Fibroblast of skin of left quadriceps (primary cell): Measurements from ENCODE around the gene CAMK2D.
A peak's percentile ranks its signal among the peaks of the same experiment; 100 is the strongest.

Source experiments
- DNase-seq, 2 experiments: peaks; one replicate each; pipeline ENCODE4 v3.0.0-alpha.2; 2013; ENCODE audit warnings: low read depth in 2 of 2

Gene CAMK2D

DNA sequence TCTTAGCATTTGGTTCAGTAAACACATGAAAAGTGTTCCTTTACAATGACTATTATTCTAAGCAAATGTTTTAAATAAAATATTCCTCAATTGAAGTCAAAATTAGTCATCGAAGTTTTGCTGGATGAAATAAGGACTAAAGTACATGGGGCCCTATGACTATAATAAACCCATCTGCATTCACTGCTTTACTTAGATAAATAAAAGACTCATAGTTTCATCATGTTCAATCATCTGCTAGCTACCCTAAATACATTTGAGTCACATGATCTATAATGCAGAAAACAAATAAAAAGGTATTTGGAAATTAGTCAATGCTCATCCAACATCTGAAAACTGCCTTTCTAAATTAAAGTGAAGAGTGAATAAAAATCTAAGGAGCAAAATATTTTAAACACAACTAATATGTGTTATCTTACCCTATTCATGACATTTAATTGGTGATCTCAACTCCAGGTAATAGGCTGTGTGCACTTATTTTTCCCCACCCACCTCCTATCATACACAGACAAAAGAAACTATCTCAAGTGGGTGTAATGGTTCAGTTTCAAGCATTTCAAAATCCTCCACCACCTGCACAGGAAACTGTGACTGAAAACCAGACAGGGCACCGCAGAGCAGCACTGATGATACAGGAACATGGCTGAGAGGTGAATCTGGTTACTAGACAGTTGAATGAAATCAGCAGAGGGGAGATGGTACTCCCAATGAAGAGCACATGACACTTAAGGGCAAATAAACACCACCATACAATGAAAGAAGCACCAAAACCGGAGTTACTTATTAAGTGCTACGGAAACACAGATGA, 78.6 kb downstream of the CAMK2D start:
- no peak for DNase-seq

DNA sequence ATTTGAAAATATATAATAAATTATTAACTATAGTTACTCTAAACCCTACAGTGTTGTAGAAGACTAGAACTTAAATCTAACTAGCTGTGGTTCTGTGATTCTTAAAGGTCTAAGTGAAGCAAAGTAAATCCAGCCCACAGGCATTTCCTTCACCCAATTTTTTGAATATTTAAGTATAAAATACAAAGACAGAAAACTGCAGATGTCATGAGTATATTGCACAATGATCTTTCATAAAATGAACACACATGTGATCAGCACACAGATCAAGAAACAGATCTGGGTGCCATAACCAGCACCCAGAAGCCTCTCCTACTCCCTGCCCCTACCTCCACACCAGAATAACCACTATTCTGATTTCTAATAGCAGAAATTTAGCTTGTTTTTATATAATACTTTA, 82.9 kb downstream of the CAMK2D start:
- DNase-seq = peak; percentile 61 to 64

DNA sequence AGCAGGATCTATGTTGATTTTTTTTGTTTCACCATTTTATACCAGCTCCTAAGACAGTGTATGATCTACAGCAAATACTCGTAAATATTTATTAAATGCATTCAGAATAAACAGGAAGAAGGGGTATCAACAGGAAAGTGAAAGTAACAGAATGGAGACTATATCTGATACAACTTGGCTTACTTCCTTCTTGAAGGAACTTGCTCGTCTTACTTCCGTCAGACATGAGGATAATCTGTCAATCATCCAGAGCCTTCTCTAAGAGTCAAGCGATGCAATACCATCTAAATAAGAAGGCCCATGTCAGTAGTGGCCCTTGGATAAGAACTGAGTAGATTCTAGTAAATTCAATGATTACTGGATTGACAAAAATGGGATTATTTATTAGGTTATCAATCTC, 84.2 kb downstream of the CAMK2D start:
- no peak for DNase-seq

DNA sequence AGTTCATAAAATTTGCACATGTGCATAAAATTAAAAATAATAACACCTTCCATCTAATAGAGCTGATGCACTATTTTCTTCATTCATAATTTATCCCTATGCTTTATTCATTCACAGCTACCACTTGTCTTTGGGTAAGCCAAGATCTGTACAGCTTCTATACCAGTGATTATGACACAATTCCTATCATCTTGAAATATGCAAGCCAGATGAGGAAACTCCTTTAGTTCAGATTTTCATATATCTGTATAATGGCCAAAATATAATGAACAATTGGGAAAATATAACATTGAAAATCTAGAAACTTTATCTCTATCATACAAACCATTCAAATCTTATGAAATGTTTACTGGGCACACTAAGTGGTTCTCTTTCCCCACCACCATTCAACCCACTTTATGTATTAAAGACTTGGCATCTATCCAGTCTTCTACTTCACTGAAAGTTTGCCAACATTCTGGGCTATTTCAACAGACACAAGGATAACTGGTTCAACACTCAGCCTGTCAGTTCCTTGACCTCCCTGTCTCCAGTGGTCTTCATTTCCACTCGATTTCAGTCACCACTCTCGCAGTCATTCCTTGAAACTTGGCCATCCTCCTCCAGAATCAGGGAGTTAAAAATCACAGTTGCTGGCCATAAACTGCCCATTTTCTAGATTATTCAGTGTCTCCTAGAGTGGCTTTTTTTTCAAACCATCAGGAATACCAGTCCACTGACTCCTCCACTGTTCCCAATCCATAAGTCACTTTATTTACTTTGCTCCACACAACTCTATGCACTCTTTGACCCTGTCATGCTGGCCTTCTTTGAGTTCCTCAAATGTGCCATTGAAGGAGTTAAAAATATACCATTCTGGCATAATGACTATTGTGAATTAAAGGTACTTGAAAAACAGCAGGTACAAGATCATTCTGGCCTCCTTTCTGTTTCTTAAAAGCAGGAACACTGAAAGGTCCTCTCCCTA, 85.5 kb downstream of the CAMK2D start:
- no peak for DNase-seq

DNA sequence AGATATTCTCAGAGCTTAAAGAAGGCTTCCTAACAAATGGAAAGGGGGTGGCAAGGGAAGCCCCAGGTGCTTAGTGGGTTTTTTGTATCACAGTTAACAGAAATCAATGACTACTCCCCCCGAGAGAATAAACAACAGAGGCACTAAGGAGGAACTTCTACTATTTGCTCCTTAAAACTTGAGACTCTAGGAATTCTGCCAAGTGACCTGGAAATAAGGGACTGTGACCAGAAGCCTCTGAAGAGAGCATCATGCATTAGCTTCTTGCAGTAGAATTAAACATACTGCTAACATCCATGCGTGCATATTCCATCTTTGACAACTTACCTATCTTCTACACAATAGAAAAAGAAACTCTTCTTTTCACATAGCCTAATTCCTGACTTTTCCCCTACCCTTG, 86.8 kb downstream of the CAMK2D start:
- no peak for DNase-seq

DNA sequence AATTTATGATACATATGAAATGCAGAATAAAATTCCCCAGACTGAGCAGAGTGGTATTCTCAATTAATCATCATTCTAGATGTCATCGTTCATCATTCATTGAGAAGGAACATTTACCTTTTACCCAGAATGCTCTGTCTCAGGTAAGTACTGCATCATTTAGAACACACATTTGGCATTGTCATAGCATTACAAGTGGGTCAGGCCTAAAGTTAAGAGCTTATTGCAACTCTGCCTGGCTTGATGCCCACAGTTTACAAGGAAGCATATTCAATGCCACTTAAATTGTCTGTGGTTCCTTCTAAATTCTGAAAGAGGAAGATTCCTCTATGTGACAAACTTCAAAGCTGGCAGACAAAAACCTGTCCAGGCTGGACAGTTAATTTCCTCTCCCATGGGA, 87.3 kb downstream of the CAMK2D start:
- no peak for DNase-seq

DNA sequence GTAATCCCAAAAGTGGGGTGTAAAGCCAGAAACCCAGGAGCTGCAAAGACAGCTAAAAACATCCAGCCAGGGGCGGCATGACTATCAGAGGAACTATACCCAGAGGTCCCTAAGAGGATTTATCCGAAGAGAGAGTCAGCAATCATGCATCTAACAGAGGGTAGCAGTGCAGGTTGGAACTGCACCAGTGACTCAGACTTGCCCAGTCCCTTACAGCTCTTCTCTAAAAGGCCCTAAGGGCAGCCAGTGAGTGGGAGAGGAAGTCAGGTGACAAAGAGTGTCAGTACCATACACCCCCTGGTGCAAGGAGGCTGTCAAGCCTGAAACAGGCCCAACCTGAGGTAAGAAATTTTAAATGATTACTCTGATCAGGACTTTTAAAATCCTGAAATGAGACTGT, 88.1 kb downstream of the CAMK2D start:
- no peak for DNase-seq

DNA sequence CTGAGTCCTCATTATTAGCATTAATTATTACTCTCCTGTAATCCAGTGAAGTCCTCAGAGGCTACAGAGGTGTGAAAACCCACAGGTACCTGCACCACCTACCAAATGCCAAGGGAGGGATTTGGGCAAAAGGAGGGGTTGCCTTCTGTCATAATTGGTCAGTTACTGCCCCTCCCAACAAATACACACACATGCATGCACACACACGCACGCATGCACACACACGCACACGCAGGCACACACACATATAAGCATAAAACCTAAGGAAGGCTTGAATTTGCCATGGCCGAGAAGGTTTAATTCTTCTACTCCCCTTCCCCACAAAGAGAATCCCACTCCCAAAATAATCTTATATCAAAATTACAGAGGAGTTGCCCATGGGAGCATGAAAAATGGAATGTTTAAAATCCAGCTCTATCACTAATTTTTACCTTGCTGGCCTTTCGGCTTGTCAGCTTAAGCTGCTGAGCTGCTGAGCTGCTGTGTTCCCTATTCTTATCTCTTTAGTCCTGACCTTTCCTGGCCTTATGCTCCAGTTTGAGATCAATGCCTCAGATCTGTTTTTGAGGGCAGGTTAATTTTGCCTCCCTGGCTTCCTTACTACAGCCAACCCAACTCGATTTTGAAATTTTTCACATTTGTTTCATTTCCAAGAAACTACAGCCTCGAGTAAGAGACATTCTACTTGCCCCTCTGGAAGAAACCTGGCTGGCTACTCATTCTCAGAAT, 95.0 kb downstream of the CAMK2D start:
- DNase-seq = no peak

DNA sequence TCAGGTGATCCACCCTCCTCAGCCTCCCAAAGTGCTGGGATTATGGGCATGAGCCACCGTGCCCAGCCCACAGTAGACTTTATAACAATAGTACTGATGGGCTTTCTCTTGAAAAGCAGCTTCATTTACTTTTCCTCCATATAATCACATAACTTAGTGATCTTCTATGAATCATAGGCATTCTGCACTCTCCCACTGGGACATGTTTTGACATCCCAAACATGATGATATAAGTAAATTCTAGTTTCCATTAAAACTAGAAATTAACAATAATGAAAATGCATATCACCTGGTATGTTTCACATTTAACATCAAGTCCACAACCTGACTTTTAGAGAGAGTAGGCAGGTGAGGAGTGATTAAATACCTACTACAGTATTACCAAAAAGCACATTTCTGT, 96.5 kb downstream of the CAMK2D start:
- DNase-seq = no peak

DNA sequence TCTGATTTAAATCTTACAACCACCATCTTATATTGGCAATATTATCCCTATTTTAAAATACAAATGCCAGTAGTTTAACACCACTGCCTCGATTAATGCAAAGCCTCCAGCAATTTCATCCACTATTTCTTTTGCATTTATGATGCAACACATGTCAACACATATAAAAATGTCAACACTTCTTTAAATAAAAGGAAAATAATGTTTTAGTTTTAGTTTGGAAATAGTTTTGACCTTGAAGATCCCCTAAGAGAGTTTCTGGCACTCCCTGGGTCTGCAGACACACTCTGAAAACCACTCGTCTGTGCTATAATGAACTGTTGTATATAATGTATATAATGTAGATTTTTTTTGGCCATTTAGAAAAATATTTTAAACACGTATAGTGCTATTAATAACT, 99.0 kb downstream of the CAMK2D start:
- DNase-seq = no peak

DNA sequence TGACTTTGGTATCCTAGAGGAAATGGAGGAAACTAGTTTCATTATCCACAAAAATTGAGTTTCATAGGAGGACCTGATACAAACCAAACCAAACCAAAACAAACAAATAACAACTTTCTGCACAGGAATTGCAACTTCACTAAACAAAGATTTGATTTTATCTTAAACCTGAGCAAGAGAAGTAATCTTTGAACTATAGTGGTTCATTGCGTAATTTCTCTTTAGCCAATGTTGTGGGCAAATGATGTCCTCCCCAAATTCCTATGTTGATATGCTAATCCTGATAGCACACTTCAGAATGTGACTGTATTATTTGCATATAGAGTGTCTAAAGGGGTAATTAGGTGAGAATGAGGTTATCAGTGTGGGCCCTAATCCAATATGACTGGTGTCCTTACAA, 102.4 kb downstream of the CAMK2D start:
- DNase-seq = no peak

DNA sequence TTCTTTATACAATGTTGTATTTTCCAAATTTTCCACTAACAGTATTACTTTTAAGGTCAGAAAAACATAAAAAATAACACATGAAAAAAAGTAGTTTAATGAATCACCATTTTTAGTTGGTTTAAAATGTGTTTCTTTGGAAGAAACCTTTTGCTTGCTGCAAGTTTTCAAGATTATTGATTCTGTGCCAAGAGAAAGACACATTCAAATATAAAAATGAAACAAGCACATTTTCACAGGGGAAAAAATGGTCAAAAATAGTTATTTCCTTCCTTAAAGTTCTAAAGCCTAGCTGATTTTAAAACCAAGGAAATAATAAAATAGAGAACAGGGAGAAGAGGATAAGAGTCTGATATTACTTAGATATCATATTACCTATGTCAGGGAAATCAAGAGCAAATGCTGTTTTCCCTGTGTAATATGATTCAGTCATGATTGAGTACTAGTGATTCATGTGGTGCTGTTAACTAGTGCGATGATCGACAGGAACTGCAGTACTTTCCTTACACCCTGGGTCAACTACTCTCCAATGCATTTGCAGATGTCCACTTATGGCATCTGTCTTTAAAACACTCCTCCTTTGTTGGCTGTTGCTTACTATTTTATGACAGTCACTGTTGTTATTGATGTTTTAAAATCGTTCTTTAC, 103.8 kb downstream of the CAMK2D start:
- DNase-seq = no peak

DNA sequence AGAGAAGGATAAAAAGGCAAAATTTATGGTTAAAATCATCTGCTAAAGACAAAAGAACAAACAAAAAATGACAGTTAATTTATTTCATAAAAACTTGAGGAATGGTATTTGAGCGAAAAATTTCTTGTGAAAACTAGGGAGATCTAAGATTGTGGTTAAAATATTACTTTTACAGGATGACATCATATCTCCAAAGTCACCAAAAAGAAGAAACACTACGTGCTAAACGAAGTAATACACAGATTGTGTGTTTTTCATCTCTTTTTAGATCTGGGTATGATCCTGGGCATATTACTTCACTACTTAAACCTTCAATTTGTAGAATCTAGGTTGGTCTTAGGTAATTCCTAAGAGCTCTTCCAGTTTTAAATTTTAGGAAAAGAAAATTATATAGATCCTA, 107.7 kb downstream of the CAMK2D start:
- DNase-seq = no peak

DNA sequence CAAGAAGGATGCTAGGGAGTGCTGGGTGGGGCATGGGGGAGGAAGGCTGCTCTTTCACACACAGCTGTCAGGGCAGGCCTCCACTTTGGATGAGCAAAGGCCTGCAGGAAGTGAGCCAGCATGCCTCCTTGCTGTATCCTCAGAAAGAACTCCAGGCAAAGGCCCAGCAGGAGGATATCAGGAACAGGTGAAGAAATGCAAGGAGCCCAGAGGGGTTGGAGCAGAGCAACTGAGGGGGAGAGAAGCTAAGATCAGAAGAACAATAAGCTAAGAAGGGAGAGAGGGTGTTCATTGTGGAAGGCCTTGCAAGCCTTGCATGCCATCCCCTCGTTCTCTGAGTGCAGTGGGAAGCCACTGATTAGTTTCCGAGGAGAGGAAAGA, 115.1 kb downstream of the CAMK2D start:
- no peak for DNase-seq

DNA sequence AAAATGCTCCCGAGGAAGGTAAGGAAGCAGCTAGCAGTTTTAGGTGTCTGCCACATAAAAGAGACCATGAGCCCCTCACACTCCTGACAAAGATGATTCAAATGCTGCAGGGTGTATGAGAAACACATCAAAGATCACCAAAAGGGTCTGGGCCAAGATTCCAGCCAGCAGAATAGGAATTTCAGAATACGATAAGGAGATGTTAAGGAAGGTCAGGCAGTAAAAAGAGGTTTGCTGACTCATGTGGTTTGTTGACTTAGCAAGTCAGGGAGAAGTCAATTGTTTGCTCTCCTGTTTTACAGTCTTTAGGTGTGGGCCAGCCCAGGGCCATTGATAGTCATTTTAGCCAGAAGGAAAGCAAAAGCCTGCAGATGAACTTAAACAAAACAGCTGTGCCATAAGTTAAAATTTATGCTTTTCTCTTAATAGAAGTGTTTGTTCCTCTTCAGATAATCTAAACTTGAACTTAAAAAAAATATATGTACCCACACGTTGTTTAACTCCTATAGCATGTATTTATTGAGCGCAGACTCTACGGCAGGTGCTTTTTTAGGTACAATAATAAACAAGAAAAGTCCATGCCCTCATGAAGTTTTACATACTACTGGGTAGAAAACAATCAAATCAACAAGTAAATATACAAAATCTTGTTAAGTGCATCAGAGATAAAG, 115.6 kb downstream of the CAMK2D start:
- no peak for DNase-seq

DNA sequence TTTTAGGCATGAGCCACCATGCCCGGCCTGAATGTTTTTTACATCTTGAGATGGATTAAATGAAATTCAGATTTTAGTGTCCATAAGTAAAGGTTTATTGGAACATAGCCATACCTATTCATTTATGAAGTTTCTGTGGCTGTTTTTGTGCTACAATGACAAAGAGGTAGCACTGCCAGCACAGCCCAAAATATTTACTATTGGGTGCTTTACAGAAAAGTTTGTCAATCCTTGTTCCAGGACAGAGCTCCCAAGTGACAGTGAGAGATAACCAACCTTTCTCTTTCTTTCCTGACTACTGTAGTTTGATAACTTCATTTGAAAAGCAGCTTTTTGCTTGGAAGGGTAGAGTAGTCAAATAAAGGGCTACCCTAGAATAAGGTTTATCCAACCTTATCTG, 116.2 kb downstream of the CAMK2D start:
- DNase-seq = no peak

DNA sequence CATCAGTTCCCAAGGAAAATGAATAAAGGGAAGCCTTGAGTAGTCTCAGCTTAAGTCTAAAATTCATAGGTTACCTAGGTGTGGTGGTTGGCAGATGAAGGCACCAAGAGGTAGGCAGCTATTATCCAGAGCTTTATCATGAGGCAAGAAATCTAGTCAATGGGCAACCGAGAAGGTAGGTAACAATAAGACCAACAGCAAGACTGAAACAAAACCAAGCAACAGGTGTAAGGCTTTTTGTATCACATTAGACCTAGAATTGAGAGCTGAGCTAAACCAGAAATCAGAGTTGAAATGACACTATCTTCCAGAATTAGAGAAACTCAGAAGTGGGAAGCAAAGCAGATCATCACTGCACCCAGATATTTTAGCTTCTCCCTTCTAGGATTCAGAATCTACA, 117.1 kb downstream of the CAMK2D start:
- no peak for DNase-seq

DNA sequence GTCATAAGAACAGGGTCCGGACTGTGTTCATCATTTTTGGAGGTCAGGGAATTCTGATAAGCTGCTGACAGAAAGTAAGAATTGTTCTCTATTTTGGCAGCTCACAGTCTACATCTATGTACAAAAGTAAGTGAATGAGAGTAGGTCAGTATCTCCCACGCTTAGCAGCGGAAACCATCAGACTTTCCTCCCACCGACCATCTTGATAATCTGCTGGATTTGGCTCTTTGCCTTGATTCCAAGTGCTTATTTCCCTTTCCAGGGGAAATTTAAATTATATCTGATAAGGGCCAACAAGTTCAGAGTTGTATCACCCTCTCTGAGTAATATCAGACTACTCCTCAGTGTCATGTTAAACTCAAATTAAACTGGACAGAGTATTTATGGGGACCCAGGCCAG, 118.0 kb downstream of the CAMK2D start:
- no peak for DNase-seq

DNA sequence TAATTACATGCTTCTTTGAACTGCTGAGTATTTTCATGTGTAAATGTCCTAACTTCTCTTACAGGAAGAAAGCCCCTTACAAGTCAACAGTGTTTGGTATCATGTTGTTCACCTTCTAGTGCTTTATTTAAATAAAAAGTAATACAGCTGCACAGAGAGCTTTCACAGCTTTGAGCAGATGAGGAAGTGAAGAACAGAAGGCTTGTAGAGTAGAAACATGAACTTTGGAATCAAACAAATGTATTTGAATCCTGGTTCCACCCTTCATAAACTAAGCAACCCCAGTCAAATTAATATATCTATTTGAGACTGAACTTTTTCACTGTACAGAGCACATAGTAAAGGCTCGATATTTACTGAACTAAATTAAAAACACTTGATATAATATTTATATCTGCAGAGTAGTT, 120.5 kb downstream of the CAMK2D start:
- DNase-seq = no peak

DNA sequence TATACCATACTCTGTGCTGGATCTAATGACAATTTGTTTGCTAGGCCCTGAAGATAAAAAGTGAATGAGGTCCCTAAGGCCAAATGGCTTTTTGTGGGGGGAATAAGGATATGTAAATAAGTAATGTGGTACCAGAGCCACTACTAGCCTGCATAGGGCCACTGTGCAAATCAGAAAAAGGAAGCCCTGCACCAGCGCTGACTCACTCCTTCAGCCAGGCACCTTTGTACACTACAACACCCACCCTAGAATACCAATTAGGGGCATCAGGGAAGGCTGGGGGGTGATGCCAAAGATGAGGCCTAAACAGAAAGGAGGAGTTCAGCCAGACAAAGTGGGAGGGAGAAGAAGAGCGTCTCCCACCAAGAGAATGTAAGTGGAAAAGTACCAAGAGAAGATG, 122.2 kb downstream of the CAMK2D start:
- DNase-seq = no peak

DNA sequence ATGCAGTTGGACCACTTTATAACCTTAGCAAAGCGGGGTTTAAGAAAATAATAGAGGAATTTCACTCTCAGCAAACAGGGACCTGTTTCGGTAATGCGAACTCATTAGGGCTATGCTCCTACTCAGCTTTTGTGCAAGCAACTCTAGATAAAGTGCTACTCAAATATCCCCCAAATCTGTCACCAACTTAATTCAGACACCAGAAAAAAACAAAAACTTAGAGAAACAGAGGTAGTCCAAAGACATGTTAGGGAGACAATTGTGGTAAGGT, 123.0 kb downstream of the CAMK2D start:
- no peak for DNase-seq
